Activated B cell treated with CpG ODN at 0.5 μM for 24 hours (primary cell): Measurements from ENCODE around the gene LGR6. TPM values are rescaled to one million over a fixed set of nuclear protein-coding genes. Genes with fewer than 3 reads are reported as not detected.
"Not testable (repeated sequence)": the region's sequence is repeated elsewhere in the genome, so short reads cannot be mapped to it uniquely, and the experiment has no call there.

ENCODE experiments used
- ATAC-seq: fragments of 200-7000 bp; cut with Tn5 transposase; one replicate; pipeline ENCODE4 v1.10.0; 2021; ENCODE audit warnings: low read depth, mild to moderate bottlenecking, moderate library complexity
- CTCF ChIA-PET: fragments of 350-600 bp; sonication (Branson Sonifier 250); formaldehyde crosslinking; loops from one replicate; lab custom pipeline; 2021; ENCODE audit warnings: antibody characterized with exemption; lab: Charles Lee
- POLR2A ChIA-PET: fragments of 350-600 bp; sonication (Branson Sonifier 250); formaldehyde crosslinking; loops from one replicate; lab custom pipeline; 2021; ENCODE audit warnings: antibody characterized with exemption; lab: Charles Lee
- DNase-seq: peaks from one replicate; pipeline ENCODE4 v3.0.0; 2022
- H3K27ac Mint-ChIP-seq: one replicate; pipeline ENCODE4 v1.8.0; 2020; ENCODE audit warnings: mixed read lengths
- H3K27me3 Mint-ChIP-seq: one replicate; pipeline ENCODE4 v1.8.0; 2021; ENCODE audit warnings: mixed read lengths
- H3K36me3 Mint-ChIP-seq: one replicate; pipeline ENCODE4 v1.8.0; 2021; ENCODE audit warnings: low read depth, mixed read lengths
- H3K4me1 Mint-ChIP-seq: one replicate; pipeline ENCODE4 v1.8.0; 2021; ENCODE audit warnings: mixed read lengths
- H3K4me3 Mint-ChIP-seq: one replicate; pipeline ENCODE4 v1.8.0; 2020; ENCODE audit warnings: mild to moderate bottlenecking, mixed read lengths
- H3K9me3 Mint-ChIP-seq: one replicate; pipeline ENCODE4 v1.8.0; 2020; ENCODE audit warnings: mixed read lengths
- CTCF ChIP-seq: fragments of 200-600 bp; IDR thresholded peaks from one replicate; pipeline ENCODE4 v1.8.0; 2022; ENCODE audit warnings: antibody characterized with exemption, mild to moderate bottlenecking
- intact Hi-C: fragments of 100-400 bp; cut with micrococcal nuclease; formaldehyde crosslinking; loops from one replicate; pipeline ENCODE4 v1.15.1; 2024
- total RNA-seq: library from RNA; stranded (reverse); gene quantifications from 2 replicates; pipeline ENCODE4 v1.2.3, GENCODE V29; 2022

Gene LGR6
- total RNA-seq, 1 donor from 2014 or later: not detected

- CTCF ChIA-PET: no interaction called here
- Mint-ChIP-seq H3K9me3 (peaks cover 2% of the 10 kb centered on the region), H3K4me3 (no peak overlapping the region), H3K27me3 (peaks cover 12% of the 10 kb centered on the region), H3K27ac (no peak overlapping the region), H3K36me3 (no peaks in the 10 kb centered on the region), H3K4me1 (no peaks in the 10 kb centered on the region)
- POLR2A ChIA-PET: no interaction called here
- intact Hi-C loops: no loop called here
- DNase-seq: no peak
- ATAC-seq: no peak
- TF ChIP-seq CTCF: no peak
Measured at GRCh38 chr1:202252271-202252670, 58.7 kb downstream of the LGR6 start.

GRCh38 chr1:202254454-202255252 is 61.1 kb downstream of the LGR6 start:
- POLR2A ChIA-PET: interaction anchor here (0.6 kb wide), 1 partner anchor 43 kb away, joined by 3 read pairs; no protein-coding TSS in a partner anchor
- Mint-ChIP-seq H3K4me3 (no peak overlapping the region), H3K27me3 (peaks cover 8% of the 10 kb centered on the region), H3K9me3 (peaks cover 2% of the 10 kb centered on the region), H3K36me3 (no peaks in the 10 kb centered on the region), H3K27ac (no peak overlapping the region), H3K4me1 (no peaks in the 10 kb centered on the region)
- CTCF ChIA-PET: no interaction called here
- no peak for TF ChIP-seq CTCF
- DNase-seq (no peak), ATAC-seq (no peak)
- intact Hi-C loops: no loop called here

GRCh38 chr1:202255343-202255742 is 61.7 kb downstream of the LGR6 start:
- no peak for DNase-seq
- ChIA-PET POLR2A (no interaction called here), CTCF (no interaction called here)
- Mint-ChIP-seq H3K36me3 (no peaks in the 10 kb centered on the region), H3K4me3 (no peak overlapping the region), H3K9me3 (peaks cover 2% of the 10 kb centered on the region), H3K27ac (no peak overlapping the region), H3K4me1 (no peaks in the 10 kb centered on the region), H3K27me3 (peaks cover 6% of the 10 kb centered on the region)
- TF ChIP-seq CTCF: no peak
- no peak for ATAC-seq
- intact Hi-C loops: no loop called here

GRCh38 chr1:202259705-202260104 is 66.1 kb downstream of the LGR6 start:
- no peaks in the 10 kb centered on the region for H3K4me1 Mint-ChIP-seq
- H3K27me3 Mint-ChIP-seq: peaks cover 22% of the 10 kb centered on the region
- ChIA-PET POLR2A (no interaction called here), CTCF (no interaction called here)
- H3K9me3 Mint-ChIP-seq: peaks cover 6% of the 10 kb centered on the region
- intact Hi-C loops: no loop called here
- H3K36me3 Mint-ChIP-seq: no peaks in the 10 kb centered on the region
- no peak overlapping the region for H3K27ac Mint-ChIP-seq
- TF ChIP-seq CTCF: no peak
- H3K4me3 Mint-ChIP-seq: no peak overlapping the region
- DNase-seq (no peak), ATAC-seq (no peak)

GRCh38 chr1:202261209-202261958 is 67.8 kb downstream of the LGR6 start:
- intact Hi-C loops: not testable (repeated sequence)

More at GRCh38 chr1:202261209-202261958, 67.8 kb downstream of the LGR6 start:
- H3K27ac Mint-ChIP-seq, POLR2A ChIA-PET, CTCF ChIA-PET, H3K4me3 Mint-ChIP-seq, H3K9me3 Mint-ChIP-seq, H3K36me3 Mint-ChIP-seq, DNase-seq, H3K4me1 Mint-ChIP-seq, ATAC-seq: not testable (repeated sequence)
- peaks cover 34% of the 10 kb centered on the region for H3K27me3 Mint-ChIP-seq
